ENCODE data around the gene TP53I3. TPM values are rescaled to one million over a fixed set of nuclear protein-coding genes. Genes with fewer than 3 reads are reported as not detected.

Gene TP53I3
- 23.9 and 40.4 TPM in 2 replicates for total RNA-seq

GRCh38 chr2:24084386-24085199, at the start of gene TP53I3:
TP53I3 (minus strand) TSS chr2:24084834; CDS start chr2:24084326, 508 bp downstream.

GRCh38 chr2:24123195-24123921, 38.7 kb upstream of the TP53I3 start, which contains the start of the genes FAM228B and PFN4:
FAM228B (plus strand) TSS chr2:24123469; CDS start chr2:24124362, 893 bp downstream.
PFN4 (minus strand) TSS chr2:24123334; CDS start chr2:24122535, 799 bp downstream.

GRCh38 chr2:24075915-24076848, 8.5 kb downstream of the TP53I3 start, which contains the start of gene SF3B6:
SF3B6 (minus strand) TSS chr2:24076326; CDS start chr2:24076229, 97 bp downstream.

GRCh38 chr2:24049485-24050021, 35.1 kb downstream of the TP53I3 start, which contains the start of gene FKBP1B:
FKBP1B (plus strand) TSS chr2:24049741; CDS start chr2:24049850, 109 bp downstream.

GRCh38 chr2:24046930-24047702, 37.5 kb downstream of the TP53I3 start, which contains the start of gene WDCP:
WDCP (minus strand) TSS chr2:24047391; CDS start chr2:24039494, 7,897 bp downstream.

Small RNA genes lying within 50 kb of the gene (small RNA-seq; reads per million reads assigned to genes)
- not detected for gene RNU6-370P

Other genes starting within 250 kb of the TP53I3 start
- 11.7 and 13.2 TPM in 2 replicates for gene ATAD2B, start 157.7 kb downstream of the TP53I3 start, total RNA-seq
- 4.8 and 9.6 TPM in 2 replicates for gene UBXN2A, start 144.4 kb downstream of the TP53I3 start, total RNA-seq
- gene MFSD2B, start 74.7 kb downstream of the TP53I3 start, total RNA-seq: under 0.01 and 0.37 TPM in 2 replicates
- gene WDCP, start 37.4 kb downstream of the TP53I3 start, total RNA-seq: 8.1 and 12.7 TPM in 2 replicates
- 4.4 and 5.3 TPM in 2 replicates for gene FKBP1B, start 35.1 kb downstream of the TP53I3 start, total RNA-seq
- 98.3 and 164 TPM in 2 replicates for gene SF3B6, start 8.5 kb downstream of the TP53I3 start, total RNA-seq
- 0.78 TPM in 1 of 2 replicates, not detected in the other for gene PFN4, start 38.5 kb upstream of the TP53I3 start, total RNA-seq
- 3.9 and 5.1 TPM in 2 replicates for gene FAM228B, start 38.6 kb upstream of the TP53I3 start, total RNA-seq
- gene FAM228A, start 90.2 kb upstream of the TP53I3 start, total RNA-seq: 0.98 TPM in 1 of 2 replicates, not detected in the other

Data from subcutaneous preadipocyte (primary cell).